Adipose tissue (tissue), 3 donors: ENCODE measurements around the gene ZSCAN22. TPM values are rescaled to one million over a fixed set of nuclear protein-coding genes. Genes with fewer than 3 reads are reported as not detected.
"Not testable (repeated sequence)": the region's sequence is repeated elsewhere in the genome, so short reads cannot be mapped to it uniquely, and the experiment has no call there.

Experiments
- H3K27ac ChIP-seq: one replicate; pipeline ENCODE4 v1.5.1; 2013; ENCODE audit warnings: low read depth, low read length
- WGBS, 3 donors: extraction: QIAGEN DNeasy Blood & Tissue Kit; methylation state at CpG; one replicate each; pipeline ENCODE4 v1.1.7; 2013; 5-methylcytosine and 5-hydroxymethylcytosine counted together
- polyA plus RNA-seq, 3 donors: library from polyadenylated mRNA; stranded (reverse); fragments of 200-250 nt; gene quantifications; one replicate each; pipeline ENCODE4 v1.2.3, GENCODE V29; 2013
- donor health status: healthy with polysubstance abuse.
- donor health status: Bipolar disorder and iron deficiency.
- donor health status: healthy.

Gene ZSCAN22
- polyA plus RNA-seq, 3 donors = 0.67 to 1.1 (median 0.80) TPM

DNA sequence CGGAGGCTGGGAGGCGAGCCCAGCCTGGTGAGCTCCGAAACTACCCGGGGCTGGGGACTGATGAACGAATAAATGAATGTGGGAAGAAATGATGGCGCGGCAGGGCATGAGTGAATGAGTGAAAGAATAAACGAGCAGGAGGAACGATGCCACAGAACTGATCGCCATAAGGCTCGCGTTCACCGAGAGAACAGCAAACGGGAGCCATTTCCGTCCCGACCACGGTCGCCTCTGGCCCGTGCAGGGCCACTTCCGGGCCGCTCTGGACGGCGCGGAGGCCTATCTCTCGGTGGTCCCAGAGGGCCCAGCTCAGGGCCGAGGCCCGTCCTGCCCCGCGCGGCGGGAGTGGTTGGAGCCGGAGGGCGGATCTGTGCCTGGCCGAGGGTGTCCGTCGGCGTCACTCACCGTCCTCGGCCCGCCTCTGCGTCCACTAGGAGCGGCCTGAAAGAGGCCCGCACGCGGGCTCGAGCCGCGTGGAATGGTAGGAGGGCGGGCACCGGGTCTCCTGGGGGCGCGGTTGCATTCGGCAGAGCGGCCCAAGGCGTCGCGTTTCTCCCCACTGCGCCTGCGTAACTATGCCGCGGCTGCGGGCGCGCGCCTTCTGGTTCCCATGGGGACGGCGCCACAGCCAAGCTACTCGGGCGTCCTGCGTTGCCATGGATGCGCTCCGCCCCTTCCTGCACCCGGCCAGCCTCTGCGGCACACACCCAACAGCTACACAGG lies 35.6 kb downstream of the ZSCAN22 start, which contains the start of gene ZNF497:
TSS of gene ZNF497 (minus strand) at position 480 of the 723 bp plus-strand sequence. CDS start 5,116 bp downstream, outside the sequence.
- H3K27ac ChIP-seq = no peak within 1 kb of the TSS
- 0 to 1% (median 0%) methylated on average over 63 to 74 of the region's 74 CpGs for WGBS, 3 donors

DNA sequence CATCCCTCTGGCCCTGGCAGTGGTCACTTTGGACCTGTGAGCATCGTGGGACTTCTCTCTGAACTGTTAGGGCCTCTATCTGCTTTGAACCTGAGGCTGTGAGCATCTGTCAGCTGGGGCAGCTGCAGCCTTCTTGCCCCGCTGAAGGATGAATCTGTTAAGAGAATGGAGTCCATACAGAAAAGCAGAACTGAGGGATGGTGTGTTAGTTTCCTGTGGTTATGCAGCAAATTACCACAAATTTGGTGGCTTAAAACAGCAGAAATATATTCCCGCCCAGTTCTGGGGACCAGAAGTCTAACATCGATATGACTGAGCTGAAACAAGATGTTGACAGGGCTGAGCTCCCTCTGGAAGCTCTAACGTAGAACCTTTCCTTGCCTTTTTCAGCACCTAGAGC lies 37.4 kb downstream of the ZSCAN22 start:
- WGBS, 3 donors = 54 to 80% (median 56%) methylated on average over 5 of the region's 5 CpGs
- no peak overlapping the region for H3K27ac ChIP-seq

DNA sequence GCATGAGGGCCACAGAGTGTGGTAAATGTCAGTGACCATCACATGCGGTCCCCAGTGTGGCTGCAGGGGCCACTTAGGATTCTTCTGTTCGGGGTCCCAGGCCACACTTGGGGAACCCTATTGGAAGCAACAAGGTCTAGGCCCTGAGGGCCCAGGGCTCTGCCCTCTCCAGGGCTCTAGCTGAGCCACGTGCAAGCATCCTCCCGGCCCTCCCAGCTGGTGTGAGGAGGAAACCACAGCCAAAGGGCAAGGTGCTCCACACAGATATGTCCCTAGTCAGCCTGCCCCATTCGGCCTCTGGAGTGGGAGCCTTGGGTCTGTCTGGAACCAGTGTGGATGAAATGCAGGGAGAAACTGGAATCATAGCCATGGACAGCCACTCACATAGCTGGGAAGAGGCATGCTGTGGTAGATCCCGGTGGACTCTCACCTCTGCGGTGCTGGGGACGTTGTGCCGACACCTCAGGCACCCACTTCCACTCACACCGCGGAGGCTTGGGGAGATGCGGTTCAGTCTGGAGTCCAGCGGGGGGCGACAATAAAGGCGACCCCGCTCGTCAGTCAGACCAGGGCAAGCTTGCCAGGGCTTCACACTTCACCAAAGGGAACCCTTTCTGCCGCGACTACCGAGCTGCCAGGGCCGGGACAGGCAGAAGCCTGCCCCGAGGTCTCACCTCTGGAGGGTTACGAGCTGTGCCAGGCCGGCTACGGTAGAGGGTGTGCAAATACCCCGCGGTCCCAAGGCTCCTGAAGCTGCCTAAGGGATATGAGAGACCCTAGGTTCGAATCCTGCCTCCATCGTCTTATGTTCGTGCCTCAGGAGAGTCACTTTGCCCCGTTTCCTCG lies 40.0 kb downstream of the ZSCAN22 start:
- no peak overlapping the region for H3K27ac ChIP-seq
- WGBS, 3 donors = 90 to 93% (median 92%) methylated on average over 32 of the region's 32 CpGs

GRCh38 chr19:58367698-58368454 lies 41.1 kb downstream of the ZSCAN22 start:
- WGBS, 3 donors = 70 to 72% (median 71%) methylated on average over 105 to 106 of the region's 106 CpGs
- no peak overlapping the region for H3K27ac ChIP-seq

DNA sequence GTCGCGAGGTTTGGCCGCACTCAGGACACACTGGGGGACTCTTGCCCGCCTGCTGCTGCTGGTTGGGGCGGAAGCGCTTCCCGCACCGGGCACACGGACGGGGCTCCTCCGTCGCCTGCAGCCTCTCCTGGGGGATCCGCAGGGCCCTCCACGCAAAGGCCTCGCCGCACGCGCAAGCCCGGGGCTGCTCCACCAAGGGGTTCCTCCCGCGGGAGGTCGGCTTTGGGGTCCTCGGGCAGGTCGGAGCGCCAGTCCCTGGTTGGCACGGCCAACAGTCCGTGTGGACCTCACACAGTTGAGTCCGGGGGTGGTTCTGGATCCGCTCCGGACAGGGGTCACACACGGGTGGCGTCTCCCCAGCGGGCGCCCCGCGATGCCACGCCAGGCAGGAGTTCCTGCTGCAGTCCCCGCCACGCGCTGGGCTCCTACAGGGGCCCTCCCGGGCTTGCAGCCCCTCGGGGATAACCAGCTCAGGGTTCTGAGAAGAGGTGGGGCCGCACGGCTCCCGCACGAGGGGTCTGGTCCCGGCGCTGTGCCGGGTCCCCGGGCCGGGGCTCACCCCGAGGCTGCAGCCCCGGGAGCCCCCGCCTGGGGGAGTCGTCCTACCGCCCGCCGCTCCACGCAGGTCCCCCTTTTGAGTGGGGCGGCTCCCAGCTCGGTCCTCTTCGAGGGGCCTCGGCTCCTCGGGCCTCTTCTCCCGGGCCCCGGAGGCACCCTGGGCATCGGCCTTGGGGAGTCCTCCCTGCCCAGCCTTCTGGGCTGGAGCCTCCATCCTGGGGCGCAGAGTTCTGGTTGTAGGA lies 42.0 kb downstream of the ZSCAN22 start:
- H3K27ac ChIP-seq = no peak overlapping the region
- WGBS, 3 donors = 86 to 91% (median 89%) methylated on average over 59 to 68 of the region's 68 CpGs

DNA sequence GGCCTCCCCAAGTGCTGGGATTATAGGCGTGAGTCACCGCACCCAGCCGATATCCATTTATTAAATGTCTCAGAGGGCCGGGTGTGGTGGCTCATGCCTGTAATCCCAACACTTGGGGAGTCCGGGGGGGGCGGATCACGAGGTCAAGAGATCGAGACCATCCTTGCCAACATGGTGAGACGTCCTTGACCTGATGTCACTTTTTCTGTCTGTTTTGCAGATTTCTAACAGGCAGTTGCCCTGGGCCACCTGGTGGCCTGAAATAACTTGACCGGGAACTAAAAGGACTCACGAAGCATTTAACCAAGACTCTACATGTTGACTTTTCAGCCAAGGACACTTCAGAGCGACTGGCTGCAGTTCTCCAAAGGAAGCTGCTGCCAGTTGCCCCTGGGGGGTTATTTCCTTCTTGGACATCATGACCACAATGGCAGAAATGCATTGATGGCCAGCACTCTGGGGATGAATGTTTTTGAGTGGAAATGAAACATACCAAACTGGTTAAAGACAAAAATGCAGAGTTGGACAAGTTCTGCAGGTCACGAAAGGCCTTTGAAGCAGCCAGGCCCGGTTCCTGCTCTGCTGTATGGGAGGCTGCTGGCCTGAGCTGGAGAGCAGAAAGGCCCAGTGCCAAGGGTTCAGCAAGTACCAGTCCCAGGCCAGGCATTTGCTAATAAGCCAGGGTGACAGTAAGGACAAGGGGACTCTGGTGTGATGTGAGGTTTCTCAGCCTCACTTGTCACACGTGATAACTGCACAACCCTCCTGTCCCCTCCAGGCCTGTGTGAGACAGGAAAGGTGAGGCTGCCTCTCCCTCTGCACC lies 45.7 kb downstream of the ZSCAN22 start:
- WGBS, 3 donors = 54 to 67% (median 66%) methylated on average over 15 of the region's 15 CpGs
- no peak overlapping the region for H3K27ac ChIP-seq

DNA sequence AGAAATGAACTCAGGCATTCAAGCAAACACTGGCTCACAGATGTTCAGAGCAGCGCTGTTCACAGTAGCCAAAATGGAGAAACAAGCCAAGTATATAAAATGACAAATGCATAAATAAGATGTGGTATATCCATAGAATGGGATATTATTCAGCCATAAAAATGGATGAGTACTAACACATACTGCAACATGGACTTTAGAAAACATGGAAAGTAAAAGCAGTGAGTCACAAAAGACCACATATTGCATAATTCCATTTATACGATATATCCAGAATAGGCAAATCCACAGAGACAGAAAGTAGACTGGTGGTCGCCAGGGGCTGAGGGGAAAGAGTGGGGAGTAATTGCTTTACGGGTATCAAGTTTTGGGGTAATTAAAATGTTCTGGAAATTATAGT lies 47.4 kb downstream of the ZSCAN22 start:
- 73 to 92% (median 74%) methylated on average over 4 of the region's 4 CpGs for WGBS, 3 donors
- no peak overlapping the region for H3K27ac ChIP-seq

GRCh38 chr19:58376724-58377123 lies 49.9 kb downstream of the ZSCAN22 start:
- not testable (repeated sequence) for H3K27ac ChIP-seq
- WGBS, 3 donors = 82 to 86% (median 85%) methylated on average over 7 of the region's 7 CpGs

GRCh38 chr19:58379246-58379645 lies 52.5 kb downstream of the ZSCAN22 start:
- H3K27ac ChIP-seq = no peak overlapping the region
- WGBS, 3 donors = 83 to 93% (median 91%) methylated on average over 6 of the region's 6 CpGs

DNA sequence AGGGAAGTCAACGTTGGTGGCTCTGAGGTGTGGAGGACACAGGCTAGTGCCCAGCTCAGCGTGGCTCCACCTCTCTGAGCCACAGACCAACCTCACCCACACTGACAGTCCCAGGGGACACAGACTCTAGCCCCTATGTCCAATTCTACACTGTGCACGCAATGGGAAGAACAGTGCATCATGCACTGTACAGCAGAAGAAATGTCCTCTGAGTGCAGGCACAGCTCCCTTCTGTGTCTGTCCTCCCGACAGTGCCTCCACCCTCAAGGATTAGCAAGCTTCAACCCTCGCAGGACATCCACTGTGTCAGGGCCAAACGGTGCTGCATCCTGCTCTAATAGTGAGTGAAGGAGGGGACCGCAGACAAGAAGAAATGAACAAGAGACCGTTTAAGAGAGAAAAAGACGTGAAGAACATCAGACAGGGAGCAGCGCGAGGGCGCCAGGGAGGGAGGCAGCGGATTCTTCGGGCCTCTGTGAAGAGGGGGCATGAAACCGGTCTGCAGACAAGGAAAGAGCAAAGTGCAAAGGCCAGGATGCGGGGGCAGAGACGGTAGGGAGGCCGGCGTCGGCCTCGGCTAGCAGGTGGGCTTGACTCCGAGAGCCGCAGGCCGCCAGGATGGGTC lies 53.4 kb downstream of the ZSCAN22 start:
- H3K27ac ChIP-seq = peak overlapping the region; percentile 76
- 7% methylated on average over 24 of the region's 24 CpGs for WGBS, 3 donors

DNA sequence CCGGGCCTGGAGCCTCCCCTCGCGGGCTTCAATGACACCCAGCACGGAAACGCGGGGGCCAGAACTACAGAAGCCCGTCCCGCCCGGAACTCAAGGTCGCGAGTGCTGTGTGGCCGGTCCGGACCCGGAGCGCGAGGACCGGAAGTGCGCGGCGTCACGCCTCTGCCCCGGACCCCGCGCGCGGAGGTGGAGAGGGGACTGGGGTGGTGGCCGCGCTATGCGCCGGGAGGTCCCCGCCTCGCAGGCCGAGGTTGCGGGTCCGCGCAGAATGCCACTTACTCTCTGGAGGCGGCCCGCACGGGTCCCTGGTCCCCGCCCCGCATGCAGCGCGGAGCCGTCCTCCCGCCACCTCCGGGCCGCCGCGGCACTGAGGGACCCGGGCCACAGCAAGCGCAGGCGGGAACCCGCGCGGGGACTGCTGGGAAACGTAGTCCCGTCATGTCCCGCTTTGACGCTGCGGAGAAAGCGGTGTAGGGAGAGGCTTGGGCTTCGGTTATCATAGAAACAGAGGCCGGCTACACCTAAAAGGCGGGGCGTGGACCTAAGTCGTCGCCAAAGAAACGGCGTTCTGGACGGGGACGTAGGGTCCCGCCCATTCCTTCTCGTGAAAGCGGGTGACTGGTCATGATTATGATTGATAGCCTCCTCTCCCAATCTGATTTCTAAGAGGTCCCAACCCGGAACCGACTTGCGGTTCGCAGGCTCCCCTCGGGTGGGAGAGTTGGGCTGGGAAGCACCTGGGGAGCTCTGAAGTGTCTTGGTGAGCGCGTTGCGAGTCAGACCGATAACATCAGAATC lies 54.1 kb downstream of the ZSCAN22 start, which contains the start of gene ZNF837:
TSS of gene ZNF837 (minus strand) at position 369 of the 798 bp plus-strand sequence. CDS start 11,698 bp downstream, outside the sequence.
- H3K27ac ChIP-seq = peak within 1 kb of the TSS; percentile 76
- 0 to 1% (median 0%) methylated on average over 80 to 83 of the region's 83 CpGs for WGBS, 3 donors

- no peak overlapping the region for H3K27ac ChIP-seq
- WGBS, 3 donors = 26 to 32% (median 30%) methylated on average over 26 of the region's 26 CpGs
Measured at GRCh38 chr19:58381460-58382212, 54.8 kb downstream of the ZSCAN22 start.

DNA sequence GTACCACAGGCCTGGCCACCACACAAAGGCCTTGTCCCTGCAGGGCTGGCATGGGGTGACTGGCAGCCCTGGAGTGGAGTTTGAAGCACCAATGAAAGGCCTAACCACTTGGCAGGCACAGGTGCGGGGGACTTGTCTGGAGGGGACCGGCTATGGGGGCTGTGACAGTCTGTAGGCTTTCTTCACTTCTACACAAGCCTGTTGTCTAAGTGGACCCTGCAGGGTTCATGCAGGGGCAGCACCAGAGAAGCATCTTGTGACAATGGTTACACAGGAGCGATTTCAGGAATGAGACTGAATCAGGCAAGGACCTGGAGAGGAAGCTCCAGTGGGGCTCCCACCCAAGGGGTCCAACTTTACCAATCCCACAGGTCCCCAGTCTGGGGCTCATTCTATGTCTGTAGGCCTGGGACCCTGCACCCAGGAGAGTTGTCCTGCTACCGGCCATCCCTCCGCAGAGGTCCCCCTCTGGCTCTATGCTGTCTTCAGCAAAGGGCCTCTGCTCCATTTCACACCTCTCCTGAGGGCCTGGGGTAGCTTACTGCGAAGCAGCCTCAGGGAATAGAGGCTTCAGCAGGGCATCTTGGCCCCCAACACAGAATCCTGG lies 56.3 kb downstream of the ZSCAN22 start:
- H3K27ac ChIP-seq = no peak overlapping the region
- 91 to 95% (median 94%) methylated on average over 6 of the region's 6 CpGs for WGBS, 3 donors

DNA sequence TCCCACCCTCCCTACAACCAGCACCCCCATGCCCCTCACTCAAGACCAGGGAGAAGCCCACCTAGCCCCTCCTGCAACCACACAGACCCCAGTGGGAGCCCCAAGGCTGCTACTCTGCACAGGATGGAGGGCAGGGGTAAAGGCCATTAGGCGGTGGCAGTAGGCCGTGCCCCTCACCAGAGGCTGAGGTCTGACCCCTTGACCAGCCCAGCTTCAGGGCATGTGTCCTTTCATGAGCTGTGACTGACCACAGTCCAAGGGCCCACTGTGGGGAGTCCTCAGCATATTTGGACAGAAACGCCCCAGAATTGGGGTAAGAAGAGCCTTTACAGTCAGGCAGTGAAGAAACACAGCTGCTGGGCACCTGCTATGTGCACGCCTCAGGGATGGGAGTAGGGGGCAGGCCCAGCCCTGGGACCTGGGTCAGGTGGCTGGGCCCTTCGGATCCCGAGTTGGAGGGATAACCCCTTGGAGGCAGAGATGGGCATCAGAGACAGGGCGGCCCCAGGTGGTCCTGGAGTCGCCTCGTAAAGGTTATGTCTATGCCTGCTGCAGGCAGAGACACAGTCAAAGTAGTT lies 58.6 kb downstream of the ZSCAN22 start:
- no peak overlapping the region for H3K27ac ChIP-seq
- WGBS, 3 donors = 69 to 86% (median 85%) methylated on average over 9 of the region's 9 CpGs
